Keratinocyte (primary cell): Measurements from ENCODE around the gene TLE6. TPM values are rescaled to one million over a fixed set of nuclear protein-coding genes. Genes with fewer than 3 reads are reported as not detected.
"Not testable (repeated sequence)": the region's sequence is repeated elsewhere in the genome, so short reads cannot be mapped to it uniquely, and the experiment has no call there.

Source experiments
- DNase-seq: peaks from one replicate; pipeline ENCODE4 v3.0.0-alpha.2; 2011; ENCODE audit warnings: low read depth, missing footprints, low spot score
- FAIRE-seq: peaks from 2 replicates; lab custom pipeline; 2011; peaks lifted over from hg19 to GRCh38; lab: Jason Lieb, UNC
- H2AFZ ChIP-seq: 2 replicates; pipeline ENCODE4 v1.6.0; 2012; ENCODE audit warnings: low read length, control low read depth, inconsistent platforms; ENCODE audit not compliant: control insufficient read depth
- H3K27ac ChIP-seq: 2 replicates; pipeline ENCODE4 v1.5.1; 2011; ENCODE audit warnings: low read length; ENCODE audit not compliant: control insufficient read depth, insufficient read depth
- H3K27me3 ChIP-seq: 3 replicates; pipeline ENCODE4 v1.6.0; 2011; ENCODE audit warnings: low read length; ENCODE audit not compliant: control insufficient read depth, insufficient read depth; ENCODE audit errors: extremely low read depth
- H3K36me3 ChIP-seq, 2 experiments: 2 replicates in 1 of 2; 3 replicates in 1 of 2; pipeline ENCODE4 v1.5.1; 2011; ENCODE audit warnings: low read length in 2 of 2, mild to moderate bottlenecking in 1 of 2; ENCODE audit not compliant: control insufficient read depth in 2 of 2, insufficient read depth in 2 of 2; ENCODE audit errors: extremely low read depth in 1 of 2
- H3K4me1 ChIP-seq: 3 replicates; pipeline ENCODE4 v1.5.1; 2011; ENCODE audit warnings: low read length; ENCODE audit not compliant: control insufficient read depth, insufficient read depth; ENCODE audit errors: extremely low read depth
- H3K4me2 ChIP-seq: 3 replicates; pipeline ENCODE4 v1.6.0; 2011; ENCODE audit warnings: low read depth, low read length; ENCODE audit not compliant: control insufficient read depth, insufficient read depth; ENCODE audit errors: extremely low read depth
- H3K4me3 ChIP-seq, 3 experiments: fragments of 200-600 bp in 1 of 3; sonication (generic) in 1 of 3; 2 replicates in 2 of 3; 3 replicates in 1 of 3; pipeline ENCODE4 v1.5.1; 2011 to 2016; ENCODE audit warnings: low read length in 3 of 3, mild to moderate bottlenecking in 3 of 3, control low read depth in 2 of 3, inconsistent platforms in 1 of 3, low read depth in 1 of 3, mixed read lengths in 1 of 3, mixed run types in 1 of 3, moderate library complexity in 1 of 3; ENCODE audit not compliant: control insufficient read depth in 2 of 3, insufficient read depth in 2 of 3; ENCODE audit errors: extremely low read depth in 1 of 3
- H3K79me2 ChIP-seq: 2 replicates; pipeline ENCODE4 v1.6.0; 2012; ENCODE audit warnings: low read length; ENCODE audit not compliant: control insufficient read depth, insufficient read depth
- H3K9ac ChIP-seq: 3 replicates; pipeline ENCODE4 v1.6.0; 2011; ENCODE audit warnings: low read length; ENCODE audit not compliant: control insufficient read depth, insufficient read depth; ENCODE audit errors: extremely low read depth
- H3K9me1 ChIP-seq: 3 replicates; pipeline ENCODE4 v1.6.0; 2011; ENCODE audit warnings: low read length; ENCODE audit not compliant: control insufficient read depth, insufficient read depth; ENCODE audit errors: extremely low read depth
- H3K9me3 ChIP-seq: 2 replicates; pipeline ENCODE4 v1.5.1; 2012; ENCODE audit warnings: low read depth, low read length; ENCODE audit not compliant: control insufficient read depth
- H4K20me1 ChIP-seq: 3 replicates; pipeline ENCODE4 v1.6.0; 2011; ENCODE audit warnings: low read length; ENCODE audit not compliant: control insufficient read depth, insufficient read depth; ENCODE audit errors: extremely low read depth
- CTCF ChIP-seq, 3 experiments: IDR thresholded peaks in 1 of 3; conservative IDR thresholded peaks in 1 of 3; optimal IDR thresholded peaks in 1 of 3; 2 replicates in 2 of 3; 3 replicates in 1 of 3; pipeline versions ENCODE3 to v1.5.1; 2011; ENCODE audit warnings: low read length in 3 of 3, mild to moderate bottlenecking in 3 of 3, moderate library complexity in 2 of 3, control low read depth in 1 of 3, inconsistent platforms in 1 of 3; ENCODE audit not compliant: insufficient read depth in 2 of 3; ENCODE audit errors: extremely low read depth in 1 of 3
- EZH2 ChIP-seq: IDR thresholded peaks from one replicate; pipeline ENCODE4 v1.6.1; 2012; ENCODE audit warnings: inconsistent platforms, mild to moderate bottlenecking, low read length, moderate library complexity
- dilution Hi-C: fragments of 300-500 bp; cut with MboI; formaldehyde crosslinking; loops from one replicate; pipeline ENCODE4 v1.7.0; 2020; ENCODE audit warnings: low sequenced_read_pairs; ENCODE audit not compliant: extremely low pct_ligation_motif_present
- polyA plus RNA-seq, 5 experiments: library from polyadenylated mRNA; depleted of rRNA in 3 of 5; stranded (reverse) in 3 of 5; stranded (forward) in 1 of 5; unstranded in 1 of 5; fragments of >200 nt; gene quantifications; 1 replicate in 1 of 5; 2 replicates in 3 of 5; 3 replicates in 1 of 5; pipeline versions ENCODE4 v1.2.1 to v1.2.3, GENCODE V29; 2011 to 2012; ENCODE audit warnings: missing spikeins in 2 of 5, low read depth in 1 of 5, low replicate concordance in 1 of 5

The TLE6 gene
- polyA plus RNA-seq, 1 donor (not counting 4 experiments of a cell fraction or from before 2014, with no cell fraction given), result 1.2 TPM

GRCh38 chr19:3035542-3036118 lies 58.3 kb downstream of the TLE6 start:
- Histone ChIP-seq H3K9me1 (no peaks in the 10 kb centered on the region), H3K4me1 (peaks cover 14% of the 10 kb centered on the region), H3K27me3 (no peaks in the 10 kb centered on the region), H2AFZ (peak overlapping the region; percentile 93), H3K36me3 (no peaks in the 10 kb centered on the region), H3K4me2 (peak overlapping the region; percentile 91), H3K27ac (peak overlapping the region; percentile 76), H3K4me3 (peak overlapping the region; percentile 35 to 72 (median 65)), H3K9me3 (no peaks in the 10 kb centered on the region), H4K20me1 (no peaks in the 10 kb centered on the region), H3K9ac (peak overlapping the region; percentile 79), H3K79me2 (no peaks in the 10 kb centered on the region)
- peak; percentile 85 for DNase-seq
- dilution Hi-C loops, result no loop called here
- TF ChIP-seq EZH2, result no peak
- no peak for TF ChIP-seq CTCF (optimal IDR thresholded peaks at IDR 0.05 in 1 of 3, IDR thresholded peaks at IDR 0.05 in 1 of 3, conservative IDR thresholded peaks at IDR 0.05 in 1 of 3; ENCODE audit: extremely low read depth in 1 of 3, insufficient read depth in 2 of 3, low read length in 3 of 3)
- FAIRE-seq, result peak; percentile 85

GRCh38 chr19:3036119-3036976 lies 59.0 kb downstream of the TLE6 start:
- dilution Hi-C loops, result no loop called here
- H3K27me3 ChIP-seq, result no peaks in the 10 kb centered on the region

GRCh38 chr19:3036977-3037544 lies 59.7 kb downstream of the TLE6 start:
- H3K27ac ChIP-seq, H3K4me3 ChIP-seq, H3K9ac ChIP-seq, DNase-seq, FAIRE-seq, H3K27me3 ChIP-seq, dilution Hi-C loops, H3K9me1 ChIP-seq, H3K79me2 ChIP-seq, H3K36me3 ChIP-seq, H3K9me3 ChIP-seq, H4K20me1 ChIP-seq, H3K4me2 ChIP-seq, H2AFZ ChIP-seq: not testable (repeated sequence)
- peaks cover 14% of the 10 kb centered on the region for H3K4me1 ChIP-seq

More at GRCh38 chr19:3036119-3036976, 59.0 kb downstream of the TLE6 start:
- TF ChIP-seq CTCF (optimal IDR thresholded peaks at IDR 0.05 in 1 of 3, IDR thresholded peaks at IDR 0.05 in 1 of 3, conservative IDR thresholded peaks at IDR 0.05 in 1 of 3; ENCODE audit: extremely low read depth in 1 of 3, insufficient read depth in 2 of 3, low read length in 3 of 3), result peak in 2 of 3 experiments; percentile 5 to 49
- TF ChIP-seq EZH2, result no peak
- peak overlapping the region; percentile 79 for H3K9ac ChIP-seq
- FAIRE-seq (no peak), DNase-seq (peak; percentile 33)
- H3K79me2 ChIP-seq, result no peaks in the 10 kb centered on the region
- H3K4me1 ChIP-seq, result peaks cover 14% of the 10 kb centered on the region
- H3K9me1 ChIP-seq, result no peaks in the 10 kb centered on the region
- peak overlapping the region; percentile 76 for H3K27ac ChIP-seq
- peak overlapping the region; percentile 35 to 72 (median 65) for H3K4me3 ChIP-seq
- H3K36me3 ChIP-seq, result no peaks in the 10 kb centered on the region
- peak overlapping the region; percentile 91 for H3K4me2 ChIP-seq
- H4K20me1 ChIP-seq, result no peaks in the 10 kb centered on the region
- peak overlapping the region; percentile 93 for H2AFZ ChIP-seq
- H3K9me3 ChIP-seq, result no peaks in the 10 kb centered on the region
